LNCaP clone FGC (cell line): Measurements from ENCODE around the gene ZCCHC14.
"Not testable (repeated sequence)": the region's sequence is repeated elsewhere in the genome, so short reads cannot be mapped to it uniquely, and the experiment has no call there.

Experiments used
- DNase-seq: peaks from one replicate; pipeline ENCODE4 v3.0.0-alpha.2; 2011; ENCODE audit warnings: low read depth
- H3K4me3 ChIP-seq: 2 replicates; pipeline ENCODE4 v1.5.1; 2011; ENCODE audit warnings: mild to moderate bottlenecking, low read depth, low read length, control low read depth
- CTCF ChIP-seq: IDR thresholded peaks from 2 replicates; pipeline ENCODE4 v1.5.1; 2012; ENCODE audit warnings: mild to moderate bottlenecking; ENCODE audit not compliant: control insufficient read depth, insufficient read depth; ENCODE audit errors: extremely low read depth

Gene ZCCHC14

DNA sequence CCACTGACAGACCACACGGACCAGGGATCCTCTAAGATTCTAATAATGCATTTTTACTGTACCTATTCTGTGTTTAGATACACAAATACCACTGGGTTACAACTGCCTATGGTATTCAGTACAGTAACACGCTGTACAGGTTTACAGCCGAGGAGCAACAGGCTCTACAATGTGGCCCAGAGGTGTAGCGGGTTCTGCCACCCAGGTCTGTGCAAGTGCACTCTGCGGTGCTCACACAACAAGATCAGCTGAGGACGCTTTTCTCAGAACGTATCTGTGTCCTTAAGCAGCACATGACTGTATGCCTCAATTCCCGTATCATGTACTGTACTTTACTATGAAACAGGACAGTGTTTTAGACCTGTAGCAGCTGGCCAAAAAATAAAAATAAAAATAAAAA is 6.5 kb downstream of the ZCCHC14 start:
- no peak overlapping the region for H3K4me3 ChIP-seq
- DNase-seq: no peak
- no peak for TF ChIP-seq CTCF

DNA sequence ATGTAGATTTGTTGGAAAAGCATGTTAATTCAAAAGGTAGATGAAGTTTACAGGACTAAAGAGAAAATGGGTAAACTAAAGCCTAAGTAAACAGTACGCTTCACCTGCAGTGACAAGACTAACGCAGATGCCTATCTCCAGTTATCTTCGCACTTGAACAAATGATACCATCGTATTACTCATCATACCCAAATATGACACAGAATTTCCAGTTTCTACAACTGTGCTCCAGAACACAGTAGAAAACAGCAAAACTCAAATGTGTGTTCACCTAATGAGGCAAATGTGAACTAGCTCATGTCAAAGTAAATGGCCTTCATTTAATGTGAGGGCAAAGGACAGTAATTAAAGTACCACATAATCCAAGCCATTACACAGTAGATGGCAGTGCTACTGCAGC is 7.0 kb downstream of the ZCCHC14 start:
- H3K4me3 ChIP-seq, DNase-seq: not testable (repeated sequence)

DNA sequence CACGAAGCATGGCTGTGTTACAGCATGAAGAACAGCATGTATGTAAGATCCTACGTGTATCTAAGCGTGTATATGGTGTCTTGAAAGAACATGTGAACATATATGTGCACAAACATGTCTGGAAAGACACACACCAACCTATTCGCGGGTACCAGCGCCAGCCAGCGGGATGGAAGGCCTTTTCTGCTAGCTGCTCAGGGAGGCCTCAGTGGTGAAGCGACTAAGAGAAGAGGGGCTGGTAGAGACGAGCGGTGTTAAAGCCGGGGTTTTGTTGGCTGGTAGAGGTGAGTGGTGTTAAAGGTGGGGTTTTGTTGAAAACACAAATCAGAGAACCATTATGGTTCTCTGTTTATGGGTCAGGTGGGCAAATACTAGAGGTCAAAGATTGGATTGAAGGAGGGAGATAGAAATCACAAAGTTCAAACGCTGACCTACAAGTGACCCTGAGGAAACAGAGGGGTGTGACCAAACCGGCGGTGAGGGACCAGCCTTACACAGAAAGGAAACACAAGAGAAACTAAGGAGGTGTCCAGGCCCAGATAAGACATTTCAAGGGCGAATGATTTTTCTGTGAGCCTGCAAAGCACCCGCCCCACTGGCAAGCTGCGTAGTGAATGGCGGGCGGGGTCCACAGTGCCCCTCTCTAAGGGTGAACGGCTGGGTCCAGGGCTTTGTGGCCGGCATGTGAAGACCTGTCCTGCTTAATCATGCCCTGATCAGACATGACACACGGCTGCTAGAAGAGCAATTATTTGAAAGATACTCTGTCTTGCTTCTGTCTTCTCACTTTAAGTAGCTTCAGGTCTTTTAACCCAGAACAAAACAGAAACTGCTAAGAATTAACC is 8.1 kb downstream of the ZCCHC14 start:
- no peak for DNase-seq
- no peak for TF ChIP-seq CTCF
- no peak overlapping the region for H3K4me3 ChIP-seq

- H3K4me3 ChIP-seq: no peak overlapping the region
- no peak for DNase-seq
- no peak for TF ChIP-seq CTCF
Observed at GRCh38 chr16:87483481-87483880, 9.3 kb downstream of the ZCCHC14 start.

DNA sequence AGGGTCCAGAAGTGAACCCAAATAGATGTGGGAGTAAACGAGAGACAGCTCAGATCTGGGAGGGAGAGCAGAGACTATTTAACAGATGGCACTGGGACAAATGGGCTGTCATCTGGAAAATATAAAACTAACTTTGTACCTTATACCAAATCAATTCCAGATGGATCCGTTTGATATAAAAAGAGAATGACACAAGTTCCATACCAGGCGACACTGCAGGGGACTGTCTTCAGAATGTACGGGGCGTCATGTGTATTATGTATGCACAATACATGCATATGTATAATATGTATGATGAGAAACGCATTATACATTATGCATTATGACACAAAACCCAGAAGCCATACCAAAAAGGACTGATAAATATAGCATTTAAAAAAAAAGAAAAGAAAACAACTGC is 10.2 kb downstream of the ZCCHC14 start:
- DNase-seq: not testable (repeated sequence)

GRCh38 chr16:87482266-87482665 is 10.6 kb downstream of the ZCCHC14 start:
- no peak for DNase-seq
- TF ChIP-seq CTCF: no peak
- no peak overlapping the region for H3K4me3 ChIP-seq

More for the DNA sequence above, 10.2 kb downstream of the ZCCHC14 start:
- not testable (repeated sequence) for H3K4me3 ChIP-seq

DNA sequence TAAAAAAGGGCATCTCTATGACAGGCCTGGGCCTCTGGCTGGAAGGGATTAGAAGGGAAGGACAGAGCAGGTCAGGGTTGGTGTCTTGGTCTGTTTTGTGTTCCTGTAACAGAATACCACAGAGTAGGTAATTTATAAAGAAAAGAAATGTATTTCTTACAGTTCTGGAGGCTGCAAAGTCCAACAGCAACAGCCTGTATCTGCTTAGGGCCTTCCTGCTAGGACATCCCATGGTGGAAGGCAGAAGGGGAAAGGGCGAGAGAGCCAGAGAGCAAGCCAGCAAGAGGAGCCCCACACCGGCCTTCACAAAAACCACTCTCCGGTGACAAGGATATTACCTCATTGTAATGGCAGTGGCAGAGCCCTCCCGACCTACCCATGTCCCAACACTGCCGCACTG is 11.1 kb downstream of the ZCCHC14 start:
- not testable (repeated sequence) for H3K4me3 ChIP-seq, DNase-seq

DNA sequence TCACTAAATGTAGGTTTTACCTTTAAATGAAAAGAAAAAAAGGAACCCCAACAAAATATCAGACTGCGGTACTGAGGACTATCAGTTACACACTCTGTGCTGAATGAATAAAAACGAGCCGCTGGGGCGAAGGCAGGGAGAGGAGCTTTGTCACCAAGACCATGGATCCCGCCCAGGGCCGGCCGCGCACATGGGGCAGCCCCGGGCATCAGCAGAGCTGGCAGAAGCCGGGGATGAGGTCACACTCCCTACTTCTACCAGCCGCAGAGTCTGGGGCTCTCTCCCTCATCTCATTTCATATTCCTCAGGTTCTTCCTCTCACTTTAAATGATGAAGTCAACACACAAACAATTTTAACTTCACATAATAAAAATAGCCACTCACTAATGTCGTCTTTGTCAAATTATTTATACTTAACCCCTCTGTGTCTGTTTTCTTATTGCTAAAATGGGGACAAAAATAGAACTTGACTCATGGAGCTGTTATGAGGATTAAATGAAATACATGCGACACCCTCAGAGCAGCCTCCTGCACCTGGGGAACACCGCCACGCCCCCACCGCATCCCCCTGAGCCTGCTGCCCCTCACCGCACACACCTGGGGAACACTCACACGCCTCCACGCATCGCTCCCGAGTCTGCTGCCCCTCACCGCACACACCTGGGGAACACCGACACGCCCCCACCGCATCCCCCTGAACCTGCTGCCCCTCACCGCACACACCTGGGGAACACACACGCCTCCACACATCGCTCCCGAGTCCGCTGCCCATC is 15.4 kb downstream of the ZCCHC14 start:
- not testable (repeated sequence) for DNase-seq, H3K4me3 ChIP-seq

- DNase-seq: no peak
- no peak for TF ChIP-seq CTCF
- H3K4me3 ChIP-seq: no peak overlapping the region
Observed at GRCh38 chr16:87474566-87474996, 18.2 kb downstream of the ZCCHC14 start.
